Pancreas (tissue), 10 donors: Measurements from ENCODE around the gene USP3. TPM values are rescaled to one million over a fixed set of nuclear protein-coding genes. Genes with fewer than 3 reads are reported as not detected.
A peak's percentile ranks its signal among the peaks of the same experiment; 100 is the strongest.

Experiments used
- ATAC-seq, 4 donors: fragments of 200-7000 bp; cut with Tn5 transposase; one replicate each; pipeline versions ENCODE4 v1.8.0 to v1.9.1; 2020; ENCODE audit warnings: mild to moderate bottlenecking in 4 of 4, moderate library complexity in 4 of 4
- DNase-seq, 6 donors: peaks; one replicate each; pipeline ENCODE4 v3.0.0-alpha.2; 2020
- FAIRE-seq: peaks from 2 replicates; lab custom pipeline; 2012; peaks lifted over from hg19 to GRCh38; lab: Jason Lieb, UNC
- H3K27ac ChIP-seq, 4 donors: fragments of 200-600 bp; sonication (generic); 1 replicate in 3 of 4; 2 replicates in 1 of 4; pipeline versions ENCODE4 v1.5.0 to v1.8.0; 2020
- H3K27me3 ChIP-seq, 4 donors: fragments of 200-600 bp; one replicate each; pipeline ENCODE4 v1.8.0; 2021
- H3K36me3 ChIP-seq, 3 donors: fragments of 200-600 bp; sonication (generic) in 1 of 3; one replicate each; pipeline versions ENCODE4 v1.5.0 to v1.8.0; 2020 to 2021
- H3K4me1 ChIP-seq, 3 donors: fragments of 200-600 bp; one replicate each; pipeline ENCODE4 v1.8.0; 2021
- H3K4me3 ChIP-seq, 4 donors: fragments of 200-600 bp; sonication (generic) in 2 of 4; one replicate each; pipeline versions ENCODE4 v1.5.0 to v1.8.0; 2020 to 2021
- H3K9me3 ChIP-seq, 4 donors: fragments of 200-600 bp; one replicate each; pipeline ENCODE4 v1.8.0; 2021
- CTCF ChIP-seq, 4 donors: fragments of 200-600 bp; sonication (generic) in 3 of 4; IDR thresholded peaks; one replicate each; pipeline versions ENCODE4 v1.5.0 to v1.8.0; 2021; ENCODE audit warnings: antibody characterized with exemption in 4 of 4
- WGBS, 2 donors: extraction: QIAGEN DNeasy Blood & Tissue Kit; methylation state at CpG; one replicate each; pipeline ENCODE4 v1.1.7; 2013; 5-methylcytosine and 5-hydroxymethylcytosine counted together
- intact Hi-C, 3 donors: fragments of 100-400 bp; cut with DNase I; formaldehyde crosslinking; loops; one replicate each; pipeline versions ENCODE4 v1.11.1 to v1.14.2; 2022
- polyA plus RNA-seq, 2 donors: library from polyadenylated mRNA; stranded (reverse); fragments of 200-250 nt; gene quantifications; one replicate each; pipeline ENCODE4 v1.2.3, GENCODE V29; 2013
- total RNA-seq, 6 donors: library from RNA; stranded (reverse); fragmentation: NEBNext Ultra II Directional in 4 of 6; extraction: Animal tissue kit (Norgen Biotek cat#: 25700) in 4 of 6; gene quantifications; one replicate each; pipeline versions ENCODE4 v1.2.1 to v1.2.4, GENCODE V29; 2021 to 2023
- donor health status: healthy with polysubstance abuse.
- donor health status: DM: no; HTN: no; CAD: no; lungs with moderate emphysema.
- donor health status: DM: no; HTN: no; CAD: no.
- donor health status: control.
- donor health status: control.
- donor health status: Bipolar disorder and iron deficiency.
- donor health status: DM: yes; HTN: yes; CAD: no.
- donor health status: DM: no; HTN: no; CAD: no.
- donor health status: DM: no; HTN: no; CAD: no.
- donor health status: DM: yes; HTN: yes; CAD: no.

USP3 gene
- total and polyA plus RNA-seq, 8 donors: 28.5 to 50.8 (median 41.2) TPM

- Histone ChIP-seq H3K27me3 (no peaks in the 10 kb centered on the region), H3K4me1 (peaks cover 10 to 13% (median 10%) of the 10 kb centered on the region in 3 donors), H3K4me3 (no peak overlapping the region), H3K9me3 (no peaks in the 10 kb centered on the region), H3K27ac (no peak overlapping the region), H3K36me3 (peaks cover 3 to 42% (median 23%) of the 10 kb centered on the region in 3 donors)
- intact Hi-C loops: no loop called here
- TF ChIP-seq CTCF (IDR thresholded peaks at IDR 0.05): no peak
- no peak for DNase-seq
- no peak for FAIRE-seq
- WGBS, 2 donors: 96 to 98% methylated on average over 5 of the region's 5 CpGs
- ATAC-seq: peak in 1 of 4 donors; percentile 32
These were observed 82.4 kb downstream of the USP3 start for GRCh38 chr15:63586790-63587189.

- FAIRE-seq: no peak
- no peak for DNase-seq
- no peaks in the 10 kb centered on the region for H3K9me3 ChIP-seq
- no peak overlapping the region for H3K4me3 ChIP-seq
- H3K27ac ChIP-seq: peak overlapping the region in 1 of 4 donors; percentile 20
- TF ChIP-seq CTCF (IDR thresholded peaks at IDR 0.05): no peak
- no peaks in the 10 kb centered on the region for H3K27me3 ChIP-seq
- ATAC-seq: peak; percentile 63 to 88 (median 72)
- intact Hi-C loops: no loop called here
- peaks cover 10 to 13% (median 10%) of the 10 kb centered on the region in 3 donors for H3K4me1 ChIP-seq
- 25 to 28% methylated on average over 2 of the region's 2 CpGs for WGBS, 2 donors
- peaks cover 3 to 46% (median 23%) of the 10 kb centered on the region in 3 donors for H3K36me3 ChIP-seq
These were observed 83.1 kb downstream of the USP3 start for GRCh38 chr15:63587527-63587926.

GRCh38 chr15:63588826-63589225 lies 84.4 kb downstream of the USP3 start:
- no peak for FAIRE-seq
- WGBS, 2 donors: 95% methylated on average over 6 of the region's 6 CpGs
- intact Hi-C loops: no loop called here
- H3K27me3 ChIP-seq: no peaks in the 10 kb centered on the region
- ATAC-seq: no peak
- no peaks in the 10 kb centered on the region for H3K9me3 ChIP-seq
- H3K4me3 ChIP-seq: no peak overlapping the region
- H3K4me1 ChIP-seq: peaks cover 10 to 13% (median 10%) of the 10 kb centered on the region in 3 donors
- no peak for DNase-seq
- no peak overlapping the region for H3K27ac ChIP-seq
- peaks cover 3 to 50% (median 23%) of the 10 kb centered on the region in 3 donors for H3K36me3 ChIP-seq
- TF ChIP-seq CTCF (IDR thresholded peaks at IDR 0.05): no peak

GRCh38 chr15:63593705-63594671 lies 89.6 kb downstream of the USP3 start:
- Histone ChIP-seq H3K4me1 (peaks cover 0 to 7% (median 3%) of the 10 kb centered on the region in 3 donors), H3K9me3 (no peaks in the 10 kb centered on the region), H3K27ac (no peak overlapping the region), H3K36me3 (peaks cover 0 to 37% (median 20%) of the 10 kb centered on the region in 3 donors), H3K4me3 (no peak overlapping the region), H3K27me3 (no peaks in the 10 kb centered on the region)
- intact Hi-C loops: loop anchor here in 2 of 3 donors (10.0 kb wide), 2 partner anchors 99 to 119 kb away; no protein-coding TSS in a partner anchor
- no peak for FAIRE-seq
- WGBS, 2 donors: 82 to 85% methylated on average over 9 of the region's 9 CpGs
- TF ChIP-seq CTCF (IDR thresholded peaks at IDR 0.05): no peak
- no peak for DNase-seq
- no peak for ATAC-seq
